ENCODE data around the gene FEZF1. TPM values are rescaled to one million over a fixed set of nuclear protein-coding genes. Genes with fewer than 3 reads are reported as not detected.

FEZF1 gene
- total and polyA plus RNA-seq, 3 donors from 2014 or later, result 3.1 to 9.8 (median 5.6) TPM

GRCh38 chr7:122301858-122302760 is 2.4 kb downstream of the FEZF1 start:
- peaks cover 12% of the 10 kb centered on the region for H3K4me1 ChIP-seq
- TF ChIP-seq POLR2A (IDR thresholded peaks at IDR 0.05) (no peak), CTCF (IDR thresholded peaks at IDR 0.05) (no peak)
- H3K36me3 ChIP-seq (ENCODE audit: low read depth, missing control alignments), result no peaks in the 10 kb centered on the region
- DNase-seq, result no peak
- WGBS, 2 donors, result 15 to 24% methylated on average over 33 to 35 of the region's 35 CpGs
- H3K4me3 ChIP-seq, result no peak overlapping the region
- H3K27ac ChIP-seq, result no peak overlapping the region
- intact Hi-C loops (cut with DNase I; ENCODE audit: low total_unique reads), result no loop called here
- H3K9me3 ChIP-seq, result no peaks in the 10 kb centered on the region
- H3K27me3 ChIP-seq, result peaks cover 11% of the 10 kb centered on the region

- DNase-seq, result no peak
- Histone ChIP-seq H3K27ac (no peak overlapping the region), H3K27me3 (peaks cover 11% of the 10 kb centered on the region), H3K4me1 (peaks cover 12% of the 10 kb centered on the region), H3K4me3 (no peak overlapping the region), H3K36me3 (ENCODE audit: low read depth, missing control alignments) (no peaks in the 10 kb centered on the region), H3K9me3 (no peaks in the 10 kb centered on the region)
- no peak for TF ChIP-seq POLR2A (IDR thresholded peaks at IDR 0.05)
- no peak for TF ChIP-seq CTCF (IDR thresholded peaks at IDR 0.05)
- intact Hi-C loops (cut with DNase I; ENCODE audit: low total_unique reads), result no loop called here
- 22 to 29% methylated on average over 11 of the region's 11 CpGs for WGBS, 2 donors
Observed at GRCh38 chr7:122300956-122301833, 3.4 kb downstream of the FEZF1 start.

GRCh38 chr7:122300211-122300932 is 4.2 kb downstream of the FEZF1 start:
- Histone ChIP-seq H3K36me3 (ENCODE audit: low read depth, missing control alignments) (no peaks in the 10 kb centered on the region), H3K27ac (no peak overlapping the region), H3K9me3 (no peaks in the 10 kb centered on the region), H3K4me1 (peaks cover 7% of the 10 kb centered on the region), H3K27me3 (peaks cover 11% of the 10 kb centered on the region), H3K4me3 (peak overlapping the region; percentile 20 to 25)
- 5 to 10% methylated on average over 38 to 43 of the region's 43 CpGs for WGBS, 2 donors
- TF ChIP-seq POLR2A (IDR thresholded peaks at IDR 0.05) (no peak), CTCF (IDR thresholded peaks at IDR 0.05) (no peak)
- intact Hi-C loops (cut with DNase I; ENCODE audit: low total_unique reads), result no loop called here
- peak; percentile 22 for DNase-seq

GRCh38 chr7:122299624-122300210 is 4.8 kb downstream of the FEZF1 start:
- no peak for TF ChIP-seq CTCF (IDR thresholded peaks at IDR 0.05)
- TF ChIP-seq POLR2A (IDR thresholded peaks at IDR 0.05), result no peak

More at GRCh38 chr7:122299624-122300210, 4.8 kb downstream of the FEZF1 start:
- Histone ChIP-seq H3K27me3 (peaks cover 11% of the 10 kb centered on the region), H3K4me3 (peak overlapping the region; percentile 20 to 25), H3K9me3 (no peaks in the 10 kb centered on the region), H3K36me3 (ENCODE audit: low read depth, missing control alignments) (no peaks in the 10 kb centered on the region), H3K4me1 (peaks cover under 1% of the 10 kb centered on the region), H3K27ac (no peak overlapping the region)
- DNase-seq, result no peak
- WGBS, 2 donors, result 14 to 30% methylated on average over 11 to 32 of the region's 32 CpGs
- intact Hi-C loops (cut with DNase I; ENCODE audit: low total_unique reads), result no loop called here

Measured in testis (tissue), 3 donors.